Calu3 (cell line): ENCODE results near the gene SMAD3. TPM values are rescaled to one million over a fixed set of nuclear protein-coding genes. Genes with fewer than 3 reads are reported as not detected.

Experiments
- BruUV-seq: library from RNA; stranded (reverse); fragments of 400-500 nt; replicated peaks from 2 replicates; lab custom pipeline; 2021; lab: Mats Ljungman, UMichigan
- CTCF ChIA-PET: fragments of 300-600 bp; sonication (Branson Sonifier 250); formaldehyde crosslinking; loops from one replicate; lab custom pipeline; 2022; ENCODE audit warnings: antibody characterized with exemption; lab: Charles Lee
- DNase-seq: peaks from one replicate; pipeline ENCODE4 v3.0.0; 2022
- H3K27ac Mint-ChIP-seq: one replicate; pipeline ENCODE4 v1.8.0; 2022; ENCODE audit warnings: mixed read lengths; ENCODE audit not compliant: unreplicated experiment
- H3K27me3 Mint-ChIP-seq: one replicate; pipeline ENCODE4 v1.8.0; 2022; ENCODE audit warnings: mixed read lengths; ENCODE audit not compliant: unreplicated experiment
- H3K36me3 Mint-ChIP-seq: one replicate; pipeline ENCODE4 v1.8.0; 2022; ENCODE audit warnings: mild to moderate bottlenecking, moderate library complexity, mixed read lengths; ENCODE audit not compliant: insufficient read depth, unreplicated experiment
- H3K4me1 Mint-ChIP-seq: one replicate; pipeline ENCODE4 v1.8.0; 2022; ENCODE audit warnings: mild to moderate bottlenecking, low read depth, mixed read lengths; ENCODE audit not compliant: unreplicated experiment
- H3K4me3 Mint-ChIP-seq: one replicate; pipeline ENCODE4 v1.8.0; 2022; ENCODE audit warnings: mild to moderate bottlenecking, low read depth, moderate library complexity, mixed read lengths; ENCODE audit not compliant: unreplicated experiment
- H3K9me3 Mint-ChIP-seq: one replicate; pipeline ENCODE4 v1.8.0; 2022; ENCODE audit warnings: low read depth, mixed read lengths; ENCODE audit not compliant: unreplicated experiment
- CTCF ChIP-seq: fragments of 200-600 bp; IDR thresholded peaks from one replicate; pipeline ENCODE4 v1.8.0; 2022; ENCODE audit warnings: antibody characterized with exemption; ENCODE audit not compliant: unreplicated experiment
- intact Hi-C: fragments of 100-400 bp; cut with micrococcal nuclease; formaldehyde crosslinking; loops from one replicate; pipeline ENCODE4 v1.10.0; 2022; ENCODE audit not compliant: unreplicated experiment
- total RNA-seq: library from RNA; stranded (reverse); gene quantifications from 2 replicates; pipeline ENCODE4 v1.2.3, GENCODE V29; 2022

The SMAD3 gene
- total RNA-seq, 1 experiment from 2014 or later = 121 TPM

- no peak for TF ChIP-seq CTCF
- CTCF ChIA-PET = interaction anchor here (0.7 to 1.8 kb wide), 4 partner anchors 11 to 1070 kb away, joined by 3 to 5 read pairs (median 4); no protein-coding TSS in a partner anchor
Measured at GRCh38 chr15:67124111-67124510, 58.7 kb downstream of the SMAD3 start.

GRCh38 chr15:67124911-67125588 lies 59.6 kb downstream of the SMAD3 start:
- peaks cover 76% of the 10 kb centered on the region for H3K4me1 Mint-ChIP-seq
- no TSS peak for BruUV-seq
- DNase-seq = no peak

More at GRCh38 chr15:67124111-67124510, 58.7 kb downstream of the SMAD3 start:
- Mint-ChIP-seq H3K27ac (peak overlapping the region; percentile 85), H3K9me3 (no peaks in the 10 kb centered on the region), H3K4me3 (no peak overlapping the region), H3K36me3 (peaks cover 84% of the 10 kb centered on the region), H3K27me3 (no peaks in the 10 kb centered on the region), H3K4me1 (peaks cover 86% of the 10 kb centered on the region)
- BruUV-seq = no TSS peak
- no peak for DNase-seq
- intact Hi-C loops = no loop called here

GRCh38 chr15:67125589-67126502 lies 60.4 kb downstream of the SMAD3 start:
- peaks cover 76% of the 10 kb centered on the region for H3K36me3 Mint-ChIP-seq
- no peaks in the 10 kb centered on the region for H3K27me3 Mint-ChIP-seq
- intact Hi-C loops = no loop called here
- H3K27ac Mint-ChIP-seq = peak overlapping the region; percentile 85
- CTCF ChIA-PET = interaction anchor here (0.6 to 1.8 kb wide), 8 partner anchors 19 to 1532 kb away, joined by 3 to 8 read pairs (median 4); no protein-coding TSS in a partner anchor
- BruUV-seq = TSS peak; percentile 46
- no peaks in the 10 kb centered on the region for H3K9me3 Mint-ChIP-seq
- no peak for TF ChIP-seq CTCF
- DNase-seq = peak; percentile 74
- H3K4me1 Mint-ChIP-seq = peaks cover 71% of the 10 kb centered on the region
- H3K4me3 Mint-ChIP-seq = peak overlapping the region; percentile 50

More at GRCh38 chr15:67124911-67125588, 59.6 kb downstream of the SMAD3 start:
- Mint-ChIP-seq H3K9me3 (no peaks in the 10 kb centered on the region), H3K4me3 (peak overlapping the region; percentile 50), H3K36me3 (peaks cover 78% of the 10 kb centered on the region), H3K27ac (peak overlapping the region; percentile 85), H3K27me3 (no peaks in the 10 kb centered on the region)
- intact Hi-C loops = no loop called here
- CTCF ChIA-PET = interaction anchor here (0.6 to 1.8 kb wide), 10 partner anchors 18 to 1531 kb away, joined by 3 to 8 read pairs (median 4); no protein-coding TSS in a partner anchor
- no peak for TF ChIP-seq CTCF
